HepG2 (cell line): ENCODE data around the gene ADRA2A. TPM values are rescaled to one million over a fixed set of nuclear protein-coding genes. Genes with fewer than 3 reads are reported as not detected.

Experiments
- ATAC-seq: fragments of 200-7000 bp; cut with Tn5 transposase; 3 replicates; pipeline ENCODE4 v1.9.1; 2020; ENCODE audit warnings: mild to moderate bottlenecking, moderate library complexity
- BruUV-seq: library from RNA; stranded (reverse); fragments of 400-500 nt; replicated peaks from 2 replicates; lab custom pipeline; 2021; lab: Mats Ljungman, UMichigan
- CTCF ChIA-PET: fragments of 300-600 bp; formaldehyde crosslinking; extraction: SDS; loops from one replicate; lab custom pipeline; 2021; ENCODE audit warnings: low total read pairs, inconsistent platforms, low intra/inter-chr PET ratio; lab: Yijun Ruan, JAX
- POLR2A ChIA-PET: fragments of 350-600 bp; sonication (Branson Sonifier 250); formaldehyde crosslinking; loops from one replicate; lab custom pipeline; 2020; ENCODE audit warnings: antibody characterized with exemption, inconsistent platforms; lab: Yijun Ruan, JAX
- DNase-seq: peaks from one replicate; pipeline ENCODE4 v3.0.0-alpha.2; 2015; ENCODE audit warnings: low spot score
- FAIRE-seq: peaks from 3 replicates; lab custom pipeline; 2011; peaks lifted over from hg19 to GRCh38; lab: Jason Lieb, UNC
- H2AFZ ChIP-seq: one replicate; pipeline ENCODE4 v1.6.1; 2011; ENCODE audit warnings: low read length, inconsistent platforms
- H3K27ac ChIP-seq: fragments of 300-600 bp; 3 replicates; pipeline ENCODE4 v1.8.0; 2011; ENCODE audit warnings: mixed run types, mild to moderate bottlenecking, mixed read lengths, low read length, inconsistent platforms; ENCODE audit not compliant: insufficient read depth; ENCODE audit errors: extremely low read length
- H3K27me3 ChIP-seq, 2 experiments: fragments of 200-600 bp in 1 of 2; 2 replicates in 1 of 2; 3 replicates in 1 of 2; pipeline versions ENCODE4 v1.6.0 to v1.8.0; 2011; ENCODE audit warnings: low read length in 2 of 2, mild to moderate bottlenecking in 2 of 2, moderate library complexity in 2 of 2, inconsistent platforms in 1 of 2; ENCODE audit not compliant: insufficient read depth in 2 of 2, control insufficient read depth in 1 of 2
- H3K36me3 ChIP-seq, 2 experiments: fragments of 200-600 bp in 1 of 2; replicated peaks in 1 of 2; 2 replicates in 1 of 2; 3 replicates in 1 of 2; pipeline versions ENCODE4 v1.5.1 to v1.8.0; 2011; ENCODE audit warnings: low read length in 2 of 2, inconsistent platforms in 1 of 2; ENCODE audit not compliant: insufficient read depth in 2 of 2, control insufficient read depth in 1 of 2
- H3K4me1 ChIP-seq: 2 replicates; pipeline ENCODE4 v1.5.1; 2012; ENCODE audit warnings: low read length, inconsistent platforms; ENCODE audit not compliant: insufficient read depth
- H3K4me2 ChIP-seq: 2 replicates; pipeline ENCODE4 v1.6.0; 2011; ENCODE audit warnings: low read depth, low read length, inconsistent platforms
- H3K4me3 ChIP-seq, 3 experiments: fragments of 200-600 bp in 1 of 3; sonication (generic), shearing (Covaris generic) in 1 of 3; replicated peaks in 1 of 3; 2 replicates each; pipeline ENCODE4 v1.5.1; 2011 to 2016; ENCODE audit warnings: low read length in 3 of 3, inconsistent platforms in 2 of 3, low read depth in 2 of 3, mild to moderate bottlenecking in 2 of 3, control low read depth in 1 of 3, mixed read lengths in 1 of 3; ENCODE audit not compliant: insufficient read depth in 1 of 3
- H3K79me2 ChIP-seq: one replicate; pipeline ENCODE4 v1.6.1; 2011; ENCODE audit warnings: low read length, inconsistent platforms; ENCODE audit not compliant: insufficient read depth
- H3K9ac ChIP-seq: 2 replicates; pipeline ENCODE4 v1.6.0; 2011; ENCODE audit warnings: mild to moderate bottlenecking, low read depth, low read length, inconsistent platforms; ENCODE audit not compliant: insufficient read depth
- H3K9me3 ChIP-seq: 2 replicates; pipeline ENCODE4 v1.5.1; 2012; ENCODE audit warnings: mild to moderate bottlenecking, low read length
- H4K20me1 ChIP-seq: 2 replicates; pipeline ENCODE4 v1.6.0; 2011; ENCODE audit warnings: inconsistent platforms, mild to moderate bottlenecking, low read length, moderate library complexity; ENCODE audit not compliant: insufficient read depth
- CREB1 ChIP-seq, 2 experiments: fragments of 450-650 bp in 1 of 2; IDR thresholded peaks; 2 replicates each; pipeline ENCODE4 v1.6.1; 2016 to 2017; ENCODE audit warnings: control low read depth in 1 of 2, mild to moderate bottlenecking in 1 of 2, missing compliant biosample characterization in 1 of 2, missing genetic modification characterization in 1 of 2
- CTCF ChIP-seq: sonication (generic); formaldehyde crosslinking; IDR thresholded peaks from 2 replicates; pipeline ENCODE4 v1.5.0; 2020; ENCODE audit warnings: mild to moderate bottlenecking, missing genetic modification reagents, moderate library complexity
- ETV5 ChIP-seq: IDR thresholded peaks from 2 replicates; pipeline ENCODE4 v1.6.1; 2018; ENCODE audit warnings: missing biosample characterization, missing genetic modification reagents, inconsistent platforms, borderline replicate concordance
- GMEB2 ChIP-seq: IDR thresholded peaks from 2 replicates; pipeline ENCODE4 v1.6.1; 2016; ENCODE audit warnings: missing biosample characterization, missing genetic modification reagents, low read depth
- WGBS: methylation state at CpG from one replicate; pipeline ENCODE4 v1.1.6; 2017; ENCODE audit warnings: low lambda C conversion rate; 5-methylcytosine and 5-hydroxymethylcytosine counted together
- in situ Hi-C: cut with HindIII; loops from 2 replicates; pipeline ENCODE4 v1.10.0; 2017; ENCODE audit warnings: low pct_unique_long_range_greater_than_20kb; ENCODE audit not compliant: extremely low pct_ligation_motif_present
- intact Hi-C: fragments of 100-400 bp; cut with micrococcal nuclease; formaldehyde crosslinking; loops from one replicate; pipeline ENCODE4 v1.10.0; 2022; ENCODE audit not compliant: unreplicated experiment
- polyA plus RNA-seq, 8 experiments: library from polyadenylated mRNA; depleted of rRNA in 3 of 8; stranded (reverse) in 7 of 8; unstranded in 1 of 8; fragments of >200 nt; fragmentation: Illumina TruSeq in 4 of 8; extraction: Trizol in 4 of 8; gene quantifications; 2 replicates each; pipeline versions ENCODE4 v1.2.1 to v1.2.3, GENCODE V29; 2011 to 2016; ENCODE audit warnings: low read depth in 4 of 8, missing spikeins in 1 of 8, mixed read lengths in 1 of 8; ENCODE audit not compliant: insufficient read depth in 1 of 8
- total RNA-seq, 5 experiments: library from RNA; depleted of rRNA; stranded (reverse); fragments of >200 nt; fragmentation: Illumina TruSeq; extraction: Trizol; gene quantifications; 2 replicates each; pipeline ENCODE4 v1.2.3, GENCODE V29; 2016; ENCODE audit warnings: low read depth in 1 of 5

Gene ADRA2A
- total and polyA plus RNA-seq, 2 of the 13 experiments (the other 11 are each of a cell fraction or from before 2014, with no cell fraction given) = 0.01 TPM; not detected in 1

- ATAC-seq (no peak), DNase-seq (no peak)
- Histone ChIP-seq H3K4me3 (no peak overlapping the region), H3K4me1 (0 out of 2 replicates have a peak, but pooled peaks cover 6% of the 10 kb centered on the region), H3K27ac (no peak overlapping the region), H3K36me3 (no peaks in the 10 kb centered on the region), H3K27me3 (peaks cover 0 to 5% of the 10 kb centered on the region in 2 experiments; a peak in 1 of 5 replicates), H3K9ac (no peak overlapping the region), H3K4me2 (no peak overlapping the region), H3K9me3 (no peaks in the 10 kb centered on the region), H2AFZ (no peak overlapping the region)
- in situ Hi-C loops = loop anchor here (25.0 kb wide), 1 partner anchor 1218 kb away; no protein-coding TSS in a partner anchor
- intact Hi-C loops = no loop called here
- 0% methylated on average over 3 of the region's 3 CpGs for WGBS
- no TSS peak for BruUV-seq
- POLR2A ChIA-PET = no interaction called here
- TF ChIP-seq CREB1 (IDR thresholded peaks at IDR 0.05) (peak; percentile 55; the same call in 1 of the 2 replicates), CREB1 (CRISPR knock-in tag; IDR thresholded peaks at IDR 0.05) (no peak), GMEB2 (CRISPR knock-in tag) (no peak)
- TF ChIP-seq, all 625 proteins: peak for 1
- H3K79me2 ChIP-seq = no peaks in the 10 kb centered on the region
- H4K20me1 ChIP-seq = no peaks in the 10 kb centered on the region
- FAIRE-seq = no peak
- CTCF ChIA-PET = no interaction called here
Measured at GRCh38 chr10:111093741-111094380, 17.0 kb downstream of the ADRA2A start.

- ATAC-seq (peak; percentile 68), DNase-seq (no peak), FAIRE-seq (no peak)
- Histone ChIP-seq H3K27ac (no peak overlapping the region), H4K20me1 (no peaks in the 10 kb centered on the region), H3K4me3 (no peak overlapping the region), H3K9ac (no peak overlapping the region), H3K36me3 (no peaks in the 10 kb centered on the region), H3K4me1 (0 out of 2 replicates have a peak, but pooled peaks cover 6% of the 10 kb centered on the region), H3K79me2 (no peaks in the 10 kb centered on the region), H3K9me3 (no peaks in the 10 kb centered on the region), H3K27me3 (0 out of 5 replicates have a peak, but pooled peaks cover 0 to 4% of the 10 kb centered on the region in 2 experiments), H2AFZ (no peak overlapping the region), H3K4me2 (no peak overlapping the region)
- BruUV-seq = no TSS peak
- intact Hi-C loops (no loop called here), in situ Hi-C loops (loop anchor here (25.0 kb wide), 1 partner anchor 1213 kb away; no protein-coding TSS in a partner anchor)
- WGBS = 0% methylated on average over 1 of the region's 1 CpG
- TF ChIP-seq ETV5 (CRISPR knock-in tag) (no peak), CTCF (CRISPR knock-in tag) (0 out of 2 replicates have a peak, but pooled peaks have one; percentile 17)
- CTCF ChIA-PET = no interaction called here
- POLR2A ChIA-PET = no interaction called here
Measured at GRCh38 chr10:111098679-111099437, 22.0 kb downstream of the ADRA2A start.
